ENCODE data around the gene KRT34.

DNA sequence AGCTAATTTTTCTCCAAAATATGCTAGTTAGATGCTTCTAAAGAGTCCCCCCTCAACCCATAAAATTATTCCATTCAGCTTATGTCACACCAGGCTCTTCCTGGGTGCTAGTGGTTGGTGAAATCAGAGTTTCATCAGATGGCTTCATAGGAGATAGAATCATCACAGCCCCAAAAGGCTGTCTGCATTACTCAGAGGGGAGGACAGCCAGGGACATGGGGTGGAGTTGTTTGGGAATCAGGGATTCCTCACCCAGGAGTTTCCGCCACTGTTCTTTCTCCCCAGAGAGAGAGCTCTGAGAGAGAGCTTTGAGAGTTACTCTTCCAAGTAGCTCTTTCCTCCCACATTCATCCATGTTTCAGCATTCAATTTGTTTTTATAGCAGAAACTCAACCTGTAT is 288 bp upstream of the KRT34 start:
- TF ChIP-seq EP300 (IDR thresholded peaks at IDR 0.05; ENCODE audit: borderline replicate concordance) (no peak), NFIC (IDR thresholded peaks at IDR 0.05) (no peak), REST (IDR thresholded peaks at IDR 0.05; ENCODE audit: low read depth) (no peak), RAD21 (IDR thresholded peaks at IDR 0.05; ENCODE audit: low read depth) (no peak), CREB1 (IDR thresholded peaks at IDR 0.05; ENCODE audit: low read depth) (no peak), USF1 (IDR thresholded peaks at IDR 0.05) (no peak), CEBPB (IDR thresholded peaks at IDR 0.05) (no peak)
